BE2C (cell line): Measurements from ENCODE around the gene RASAL3.

Experiments used
- DNase-seq: peaks from one replicate; pipeline ENCODE4 v3.0.0-alpha.2; 2020
- H3K27me3 ChIP-seq: fragments of 250-450 bp; sonication (Bioruptor Pico); 2 replicates; pipeline ENCODE4 v1.5.1; 2020; ENCODE audit warnings: mild to moderate bottlenecking
- H3K36me3 ChIP-seq: fragments of 250-450 bp; sonication (Bioruptor Pico); 2 replicates; pipeline ENCODE4 v1.5.1; 2020; ENCODE audit warnings: mild to moderate bottlenecking
- H3K4me1 ChIP-seq: fragments of 250-450 bp; sonication (Bioruptor Pico); 2 replicates; pipeline ENCODE4 v1.5.1; 2020
- H3K4me3 ChIP-seq: 2 replicates; pipeline ENCODE4 v1.5.1; 2011; ENCODE audit warnings: low read depth, low read length
- H3K9me3 ChIP-seq: fragments of 250-450 bp; sonication (Bioruptor Pico); 2 replicates; pipeline ENCODE4 v1.5.1; 2020
- CTCF ChIP-seq: IDR thresholded peaks from 2 replicates; pipeline ENCODE4 v1.5.1; 2012; ENCODE audit warnings: mild to moderate bottlenecking, low read depth, low read length

RASAL3 gene

GRCh38 chr19:15445227-15445605 is 19.1 kb downstream of the RASAL3 start:
- H3K27me3 ChIP-seq, result no peaks in the 10 kb centered on the region

GRCh38 chr19:15444505-15445226 is 19.7 kb downstream of the RASAL3 start:
- no peak for DNase-seq
- no peaks in the 10 kb centered on the region for H3K9me3 ChIP-seq
- TF ChIP-seq CTCF, result no peak
- no peaks in the 10 kb centered on the region for H3K36me3 ChIP-seq
- no peak overlapping the region for H3K4me3 ChIP-seq
- no peaks in the 10 kb centered on the region for H3K27me3 ChIP-seq
- H3K4me1 ChIP-seq, result peaks cover 4% of the 10 kb centered on the region

More at GRCh38 chr19:15445227-15445605, 19.1 kb downstream of the RASAL3 start:
- H3K4me3 ChIP-seq, result no peak overlapping the region
- no peaks in the 10 kb centered on the region for H3K9me3 ChIP-seq
- no peak for DNase-seq
- no peak for TF ChIP-seq CTCF
- H3K4me1 ChIP-seq, result peaks cover 4% of the 10 kb centered on the region
- H3K36me3 ChIP-seq, result no peaks in the 10 kb centered on the region

- no peaks in the 10 kb centered on the region for H3K36me3 ChIP-seq
- H3K27me3 ChIP-seq, result no peaks in the 10 kb centered on the region
These were observed 20.5 kb downstream of the RASAL3 start for GRCh38 chr19:15443838-15444237.

GRCh38 chr19:15443325-15443724 is 21.0 kb downstream of the RASAL3 start:
- no peaks in the 10 kb centered on the region for H3K36me3 ChIP-seq
- no peak for DNase-seq
- H3K9me3 ChIP-seq, result no peaks in the 10 kb centered on the region
- no peak for TF ChIP-seq CTCF
- H3K27me3 ChIP-seq, result no peaks in the 10 kb centered on the region
- H3K4me3 ChIP-seq, result no peak overlapping the region
- H3K4me1 ChIP-seq, result no peaks in the 10 kb centered on the region

More at GRCh38 chr19:15443838-15444237, 20.5 kb downstream of the RASAL3 start:
- no peak for TF ChIP-seq CTCF
- no peak overlapping the region for H3K4me3 ChIP-seq
- DNase-seq, result no peak
- no peaks in the 10 kb centered on the region for H3K9me3 ChIP-seq
- H3K4me1 ChIP-seq, result peaks cover under 1% of the 10 kb centered on the region; the same call in 1 of the 2 replicates

- Histone ChIP-seq H3K9me3 (no peaks in the 10 kb centered on the region), H3K4me1 (no peaks in the 10 kb centered on the region), H3K27me3 (no peaks in the 10 kb centered on the region), H3K36me3 (no peaks in the 10 kb centered on the region), H3K4me3 (no peak overlapping the region)
- TF ChIP-seq CTCF, result no peak
- no peak for DNase-seq
These were observed 22.0 kb downstream of the RASAL3 start for GRCh38 chr19:15442142-15442920.

- Histone ChIP-seq H3K4me3 (no peak overlapping the region), H3K27me3 (no peaks in the 10 kb centered on the region), H3K36me3 (no peaks in the 10 kb centered on the region), H3K4me1 (no peaks in the 10 kb centered on the region), H3K9me3 (no peaks in the 10 kb centered on the region)
- TF ChIP-seq CTCF, result no peak
- no peak for DNase-seq
These were observed 23.0 kb downstream of the RASAL3 start for GRCh38 chr19:15441317-15441716.
